T-cell (primary cell): ENCODE measurements around the gene HEPHL1. TPM values are rescaled to one million over a fixed set of nuclear protein-coding genes. Genes with fewer than 3 reads are reported as not detected.
"Not testable (repeated sequence)": the region's sequence is repeated elsewhere in the genome, so short reads cannot be mapped to it uniquely, and the experiment has no call there.

Experiments used
- ATAC-seq, 4 experiments: fragments of 200-7000 bp in 3 of 4; fragments of 150-1000 bp in 1 of 4; cut with Tn5 transposase; replicated peaks in 1 of 4; 1 replicate in 3 of 4; 2 replicates in 1 of 4; pipeline ENCODE4 v1.10.0; 2021; ENCODE audit warnings: moderate library complexity in 3 of 4, mild to moderate bottlenecking in 2 of 4, moderate number of reproducible peaks in 1 of 4
- CTCF ChIA-PET, 2 donors: fragments of 300-600 bp; sonication (Branson Sonifier 250); formaldehyde crosslinking; loops; one replicate each; lab custom pipeline; 2022; ENCODE audit warnings: antibody characterized with exemption in 2 of 2; lab: Charles Lee
- POLR2A ChIA-PET, 2 donors: fragments of 300-600 bp; sonication (Branson Sonifier 250); formaldehyde crosslinking; loops; one replicate each; lab custom pipeline; 2022; ENCODE audit warnings: antibody characterized with exemption in 2 of 2; lab: Charles Lee
- DNase-seq, 35 experiments: peaks; one replicate each; pipeline versions ENCODE4 v3.0.0 to v3.0.0-alpha.2; 2013 to 2023
- H3K27ac ChIP-seq: one replicate; pipeline ENCODE4 v1.5.1; 2013; ENCODE audit warnings: low read length
- H3K27me3 ChIP-seq, 2 experiments: replicated peaks in 1 of 2; 1 replicate in 1 of 2; 2 replicates in 1 of 2; pipeline versions ENCODE4 v1.6.1 to v1.7.0; 2013; ENCODE audit warnings: low read length in 1 of 2, mixed read lengths in 1 of 2; ENCODE audit not compliant: control insufficient read depth in 2 of 2, insufficient read depth in 2 of 2; ENCODE audit errors: extremely low read depth in 1 of 2
- H3K36me3 ChIP-seq, 2 donors: 1 replicate in 1 of 2; 2 replicates in 1 of 2; pipeline versions ENCODE4 v1.6.1 to v1.7.0; 2013; ENCODE audit warnings: low read length in 1 of 2; ENCODE audit not compliant: control insufficient read depth in 2 of 2, insufficient read depth in 1 of 2; ENCODE audit errors: extremely low read depth in 1 of 2
- H3K4me1 ChIP-seq, 2 experiments: 1 replicate in 1 of 2; 2 replicates in 1 of 2; pipeline versions ENCODE4 v1.6.1 to v1.7.0; 2013; ENCODE audit warnings: low read length in 2 of 2, mixed read lengths in 1 of 2; ENCODE audit not compliant: insufficient read depth in 2 of 2, control insufficient read depth in 1 of 2; ENCODE audit errors: extremely low read depth in 1 of 2
- H3K4me3 ChIP-seq, 2 donors: 1 replicate in 1 of 2; 2 replicates in 1 of 2; pipeline versions ENCODE4 v1.5.1 to v1.7.0; 2013; ENCODE audit warnings: mild to moderate bottlenecking in 2 of 2, low read length in 1 of 2, moderate library complexity in 1 of 2; ENCODE audit not compliant: control insufficient read depth in 1 of 2; ENCODE audit errors: extremely low read depth in 1 of 2
- H3K9me3 ChIP-seq: 2 replicates; pipeline ENCODE4 v1.7.0; 2013
- H3K27ac Mint-ChIP-seq, 2 donors: one replicate each; pipeline ENCODE4 v1.8.0; 2020 to 2021; ENCODE audit warnings: mild to moderate bottlenecking in 2 of 2, mixed read lengths in 2 of 2
- H3K27me3 Mint-ChIP-seq, 2 donors: one replicate each; pipeline ENCODE4 v1.8.0; 2021 to 2022; ENCODE audit warnings: mixed read lengths in 2 of 2
- H3K36me3 Mint-ChIP-seq: one replicate; pipeline ENCODE4 v1.8.0; 2021; ENCODE audit warnings: mixed read lengths
- H3K4me1 Mint-ChIP-seq, 3 donors: one replicate each; pipeline ENCODE4 v1.8.0; 2020 to 2022; ENCODE audit warnings: mixed read lengths in 3 of 3, mild to moderate bottlenecking in 1 of 3
- H3K4me3 Mint-ChIP-seq, 3 donors: one replicate each; pipeline ENCODE4 v1.8.0; 2020 to 2022; ENCODE audit warnings: mild to moderate bottlenecking in 3 of 3, mixed read lengths in 3 of 3, moderate library complexity in 3 of 3
- H3K9me3 Mint-ChIP-seq, 3 donors: one replicate each; pipeline ENCODE4 v1.8.0; 2020 to 2022; ENCODE audit warnings: mixed read lengths in 3 of 3
- WGBS: methylation state at CpG from one replicate; pipeline ENCODE4 v1.1.5; 2013; ENCODE audit warnings: missing lambda C conversion rate; ENCODE audit not compliant: insufficient coverage; 5-methylcytosine and 5-hydroxymethylcytosine counted together
- total RNA-seq, 35 experiments: library from RNA in 6 of 35; stranded (reverse) in 6 of 35; fragments of 120-200 nt in 1 of 35; gene quantifications; one replicate each; pipeline versions ENCODE4 v1.2.1 to v1.2.4 and lab custom pipeline; 2013 to 2026

Gene HEPHL1
- not detected for total RNA-seq
- total RNA-seq (2013), result not detected
- 0 reads per million in 29 experiments for total RNA-seq (lab: John Stamatoyannopoulos, UW)

- POLR2A ChIA-PET, result no interaction called here
These were observed at the start of gene HEPHL1 for GRCh38 chr11:94020777-94021481. TSS of gene HEPHL1 (plus strand) at chr11:94021354. CDS start at chr11:94021369, 15 bp downstream.

GRCh38 chr11:93972790-93973189 lies 48.4 kb upstream of the HEPHL1 start:
- ATAC-seq (no peak), DNase-seq (no peak)
- H3K4me3 ChIP-seq, result no peak overlapping the region
- H3K36me3 ChIP-seq, result no peaks in the 10 kb centered on the region
- CTCF ChIA-PET, result no interaction called here
- peaks cover 0 to 2% of the 10 kb centered on the region in 2 experiments for H3K27me3 ChIP-seq
- WGBS, result 20% methylated on average over 2 of the region's 2 CpGs
- no peaks in the 10 kb centered on the region for H3K4me1 ChIP-seq
- H3K9me3 ChIP-seq, result no peaks in the 10 kb centered on the region
- no peaks in the 10 kb centered on the region for H3K36me3 Mint-ChIP-seq
- H3K4me3 Mint-ChIP-seq, result no peak overlapping the region
- H3K27ac Mint-ChIP-seq, result no peak overlapping the region
- peaks cover 3 to 14% of the 10 kb centered on the region in 2 donors for H3K27me3 Mint-ChIP-seq
- H3K27ac ChIP-seq, result no peak overlapping the region
- H3K4me1 Mint-ChIP-seq, result no peaks in the 10 kb centered on the region
- peaks cover 0 to 5% (median 0%) of the 10 kb centered on the region in 3 donors for H3K9me3 Mint-ChIP-seq
- POLR2A ChIA-PET, result no interaction called here

More at GRCh38 chr11:94020777-94021481, at the start of gene HEPHL1:
- Histone ChIP-seq H3K9me3 (no peaks in the 10 kb centered on the region), H3K27me3 (peaks cover 0 to 2% of the 10 kb centered on the region in 2 experiments), H3K4me3 (no peak within 1 kb of the TSS), H3K27ac (no peak within 1 kb of the TSS), H3K36me3 (no peaks in the 10 kb centered on the region), H3K4me1 (no peaks in the 10 kb centered on the region)
- no peaks in the 10 kb centered on the region for H3K4me1 Mint-ChIP-seq
- CTCF ChIA-PET, result no interaction called here
- no peaks in the 10 kb centered on the region for H3K9me3 Mint-ChIP-seq
- no peak within 1 kb of the TSS for H3K27ac Mint-ChIP-seq
- no peak within 1 kb of the TSS for H3K4me3 Mint-ChIP-seq
- H3K27me3 Mint-ChIP-seq, result peaks cover 2 to 4% of the 10 kb centered on the region in 2 donors
- WGBS, result 72% methylated on average over 4 of the region's 11 CpGs
- H3K36me3 Mint-ChIP-seq, result no peaks in the 10 kb centered on the region
- no peak for DNase-seq
- ATAC-seq, result no peak

- H3K4me3 ChIP-seq, H3K4me3 Mint-ChIP-seq, H3K36me3 Mint-ChIP-seq, H3K4me1 ChIP-seq, H3K27me3 ChIP-seq, POLR2A ChIA-PET, H3K9me3 Mint-ChIP-seq, H3K27ac Mint-ChIP-seq, H3K9me3 ChIP-seq, H3K36me3 ChIP-seq, H3K4me1 Mint-ChIP-seq, ATAC-seq, H3K27ac ChIP-seq, DNase-seq, CTCF ChIA-PET: not testable (repeated sequence)
- 62% methylated on average over 2 of the region's 7 CpGs for WGBS
- H3K27me3 Mint-ChIP-seq, result peaks cover 3 to 14% of the 10 kb centered on the region in 2 donors
These were observed 47.7 kb upstream of the HEPHL1 start for GRCh38 chr11:93973322-93974051.

- H3K27me3 Mint-ChIP-seq, result peaks cover 7 to 14% of the 10 kb centered on the region in 2 donors
- CTCF ChIA-PET, result no interaction called here
These were observed 46.4 kb upstream of the HEPHL1 start for GRCh38 chr11:93974759-93975158.

GRCh38 chr11:93976577-93977254 lies 44.4 kb upstream of the HEPHL1 start:
- H3K27ac Mint-ChIP-seq, POLR2A ChIA-PET, CTCF ChIA-PET, H3K36me3 Mint-ChIP-seq, ATAC-seq, DNase-seq, H3K4me1 Mint-ChIP-seq, H3K27ac ChIP-seq, H3K9me3 Mint-ChIP-seq, H3K4me3 Mint-ChIP-seq, H3K4me1 ChIP-seq, H3K9me3 ChIP-seq, H3K4me3 ChIP-seq, H3K27me3 ChIP-seq, H3K36me3 ChIP-seq: not testable (repeated sequence)
- peaks cover 7 to 14% of the 10 kb centered on the region in 2 donors for H3K27me3 Mint-ChIP-seq
- WGBS, result no CpG with 5 or more reads among the region's 3 CpGs

More at GRCh38 chr11:93974759-93975158, 46.4 kb upstream of the HEPHL1 start:
- no peaks in the 10 kb centered on the region for H3K9me3 ChIP-seq
- POLR2A ChIA-PET, result no interaction called here
- H3K36me3 ChIP-seq, result no peaks in the 10 kb centered on the region
- ATAC-seq (no peak), DNase-seq (no peak)
- peaks cover 0 to 2% of the 10 kb centered on the region in 2 experiments for H3K27me3 ChIP-seq
- no peak overlapping the region for H3K27ac ChIP-seq
- Mint-ChIP-seq H3K27ac (no peak overlapping the region), H3K4me3 (no peak overlapping the region), H3K9me3 (peaks cover 0 to 5% (median 4%) of the 10 kb centered on the region in 3 donors), H3K36me3 (no peaks in the 10 kb centered on the region), H3K4me1 (no peaks in the 10 kb centered on the region)
- no peak overlapping the region for H3K4me3 ChIP-seq
- H3K4me1 ChIP-seq, result no peaks in the 10 kb centered on the region

GRCh38 chr11:93983542-93984195 lies 37.5 kb upstream of the HEPHL1 start:
- no peaks in the 10 kb centered on the region for H3K4me1 ChIP-seq
- no peak for DNase-seq
- Mint-ChIP-seq H3K9me3 (peaks cover 0 to 4% (median 0%) of the 10 kb centered on the region in 3 donors), H3K36me3 (no peaks in the 10 kb centered on the region), H3K27ac (no peak overlapping the region), H3K4me1 (no peaks in the 10 kb centered on the region), H3K4me3 (no peak overlapping the region), H3K27me3 (peaks cover 7 to 15% of the 10 kb centered on the region in 2 donors)
- no peak overlapping the region for H3K27ac ChIP-seq
- no peaks in the 10 kb centered on the region for H3K27me3 ChIP-seq
- no CpG with 5 or more reads among the region's 3 CpGs for WGBS
- no peak overlapping the region for H3K4me3 ChIP-seq
- ChIA-PET CTCF (no interaction called here), POLR2A (no interaction called here)
- H3K9me3 ChIP-seq, result no peaks in the 10 kb centered on the region
- ATAC-seq, result no peak
- no peaks in the 10 kb centered on the region for H3K36me3 ChIP-seq
